ENCODE measurements around the gene ZMIZ1.

Gene ZMIZ1

DNA sequence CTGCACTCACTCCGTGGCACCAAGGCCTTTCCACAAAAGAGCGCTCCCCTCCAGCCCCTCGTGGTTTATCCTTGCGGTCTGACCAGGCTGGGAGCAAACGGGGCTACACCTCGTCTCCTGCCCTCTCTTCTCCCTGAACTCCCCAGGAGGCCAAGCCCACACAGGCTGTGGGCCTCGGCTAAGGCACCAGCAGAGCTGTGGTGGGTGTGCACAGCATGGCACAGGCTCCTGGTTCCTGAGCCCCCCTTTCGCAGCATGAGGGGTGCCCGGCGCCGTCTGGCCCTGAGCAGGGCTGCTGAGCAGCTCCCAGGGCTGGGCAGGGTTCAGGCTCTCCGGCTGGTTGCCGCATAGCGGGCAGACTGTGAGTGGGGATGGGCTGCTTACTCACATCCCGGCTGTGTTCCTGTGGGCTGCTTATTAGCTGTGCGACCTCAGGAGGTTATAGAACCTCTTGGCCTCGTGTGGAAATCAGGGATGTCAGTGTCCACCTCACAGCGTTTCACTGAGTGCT lies 90.4 kb downstream of the ZMIZ1 start:
- DNase-seq, result peak; percentile 79

DNA sequence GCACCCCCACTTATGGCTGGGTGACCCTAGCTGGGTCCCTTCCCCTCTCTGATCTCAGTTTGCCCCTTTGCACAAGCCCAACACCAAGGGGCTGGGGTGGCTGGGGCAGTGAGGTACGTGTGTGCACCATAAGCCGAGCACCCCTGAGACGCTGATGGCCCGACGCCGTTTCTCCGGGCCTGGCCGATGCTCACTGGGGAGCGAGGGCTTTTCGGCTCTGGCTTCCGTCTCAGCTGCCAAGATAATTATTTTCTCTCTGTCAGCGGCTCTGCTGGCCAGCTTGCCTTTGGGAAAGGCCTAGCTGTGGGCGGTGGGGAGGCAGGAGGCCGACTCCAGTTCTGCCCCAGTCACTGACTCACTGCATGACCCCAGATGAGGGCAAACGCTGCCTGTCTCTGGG lies 91.0 kb downstream of the ZMIZ1 start:
- peak; percentile 84 for DNase-seq

DNA sequence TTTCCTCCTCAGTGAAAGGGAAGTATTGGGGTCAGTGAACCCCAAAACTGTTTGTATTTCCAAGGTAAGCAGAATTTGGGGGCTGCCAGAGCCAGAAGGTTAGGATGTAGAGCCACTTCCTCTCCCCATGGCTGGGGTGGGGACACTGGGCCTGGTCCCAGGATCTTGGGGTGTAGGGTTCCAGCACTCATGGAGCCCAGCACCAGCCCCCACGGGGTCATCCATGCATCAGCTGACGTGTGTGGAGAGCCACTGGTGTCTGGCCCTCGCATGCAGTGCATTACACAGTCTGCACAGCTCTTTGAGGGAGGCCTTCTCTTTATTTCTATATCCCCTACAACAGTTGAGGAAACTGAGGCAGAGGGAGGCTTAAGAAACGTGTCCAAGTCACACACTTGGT lies 91.4 kb downstream of the ZMIZ1 start:
- no peak for DNase-seq

DNA sequence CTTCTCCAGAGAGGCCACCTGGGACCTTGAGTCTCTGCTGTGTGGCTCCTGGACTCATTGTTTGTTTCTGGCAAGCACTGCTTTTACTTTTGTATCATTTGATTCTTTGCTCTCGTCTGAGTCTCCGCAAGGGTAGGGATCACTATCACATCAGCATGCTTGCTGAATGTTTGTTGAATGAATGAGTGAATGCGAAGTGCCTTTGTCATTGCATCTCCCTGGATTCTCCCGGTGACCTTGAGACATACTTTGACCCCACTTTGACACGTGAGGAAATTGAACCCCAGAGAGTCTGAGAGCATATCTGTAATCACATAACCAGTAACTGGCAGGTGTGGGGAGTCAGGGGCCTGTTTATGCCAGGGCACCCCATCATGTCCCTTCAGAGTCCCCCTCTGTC lies 92.8 kb downstream of the ZMIZ1 start:
- DNase-seq, result no peak

DNA sequence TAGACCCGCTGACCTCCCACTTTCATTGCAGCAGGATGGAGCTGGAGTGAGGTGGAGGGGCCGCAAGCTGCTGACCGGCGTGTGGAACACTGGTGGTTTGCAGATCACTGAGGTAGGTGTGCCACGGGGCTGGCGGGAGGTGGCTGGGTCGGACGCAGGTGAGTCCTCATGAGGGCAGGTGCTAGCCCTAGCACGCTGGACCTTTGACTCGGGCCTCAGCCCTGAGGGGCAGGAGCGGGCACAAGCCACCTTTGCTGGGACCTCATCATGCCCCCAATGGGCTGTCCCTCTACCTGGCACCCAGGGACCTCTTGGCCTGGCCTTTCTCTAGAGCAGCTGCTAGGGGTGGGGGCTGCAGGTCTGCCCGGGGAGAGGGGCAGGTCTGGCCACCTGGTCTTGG lies 93.3 kb downstream of the ZMIZ1 start:
- no peak for DNase-seq

DNA sequence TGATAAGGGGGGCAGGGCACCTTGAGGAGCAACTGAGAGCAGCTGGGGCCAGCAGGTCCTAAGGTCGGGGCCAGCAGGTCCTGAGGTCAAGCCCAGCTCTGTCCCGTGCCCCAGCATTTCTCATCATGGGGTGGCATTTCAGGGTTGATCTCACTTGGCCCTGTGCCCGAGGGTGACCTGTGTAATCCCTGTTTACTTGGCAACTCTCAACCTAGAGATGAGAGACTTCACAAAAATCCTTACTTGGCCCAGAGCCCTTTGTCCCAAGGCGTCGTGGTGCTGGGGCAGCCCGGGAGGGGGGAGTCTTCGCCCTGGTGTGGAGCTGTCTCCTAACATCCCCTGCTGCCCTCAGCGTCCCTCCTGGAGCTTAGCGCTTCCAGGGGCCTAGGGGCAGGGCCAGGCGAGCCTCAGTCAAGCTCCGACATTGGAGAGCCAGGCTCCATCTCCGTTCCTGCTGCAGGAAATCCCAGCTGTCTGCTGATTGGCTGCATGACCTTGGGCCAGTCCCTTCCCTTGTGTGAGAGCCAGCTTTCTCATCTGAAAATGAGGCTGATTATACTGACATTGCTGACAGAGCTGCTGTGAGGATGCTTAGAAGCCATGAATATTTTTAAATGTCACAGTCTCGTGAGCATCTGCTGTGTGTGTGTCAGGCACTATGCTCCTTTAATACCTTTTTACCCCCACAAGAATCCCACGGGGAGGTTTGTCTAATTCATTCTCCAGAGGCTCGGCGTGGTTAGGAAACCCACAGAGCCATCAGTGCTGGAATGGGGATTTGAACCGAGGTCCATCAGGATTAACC lies 94.3 kb downstream of the ZMIZ1 start:
- no peak for DNase-seq

DNA sequence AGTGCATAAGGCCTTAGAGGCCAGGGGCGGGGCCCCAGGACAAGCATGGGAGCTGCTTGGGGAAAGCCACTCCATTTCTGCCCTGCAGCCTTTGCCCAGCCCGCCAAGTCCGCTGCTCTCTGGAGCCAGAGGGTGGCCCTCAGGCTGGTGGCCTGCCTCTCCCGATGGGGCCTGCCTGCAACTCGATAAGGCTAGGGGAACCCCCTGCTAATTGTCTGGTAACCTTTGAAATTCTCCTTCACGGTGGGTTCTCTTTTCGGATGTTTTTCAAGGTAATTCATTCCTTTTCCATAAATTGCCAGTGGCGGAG lies 94.9 kb downstream of the ZMIZ1 start:
- no peak for DNase-seq

DNA sequence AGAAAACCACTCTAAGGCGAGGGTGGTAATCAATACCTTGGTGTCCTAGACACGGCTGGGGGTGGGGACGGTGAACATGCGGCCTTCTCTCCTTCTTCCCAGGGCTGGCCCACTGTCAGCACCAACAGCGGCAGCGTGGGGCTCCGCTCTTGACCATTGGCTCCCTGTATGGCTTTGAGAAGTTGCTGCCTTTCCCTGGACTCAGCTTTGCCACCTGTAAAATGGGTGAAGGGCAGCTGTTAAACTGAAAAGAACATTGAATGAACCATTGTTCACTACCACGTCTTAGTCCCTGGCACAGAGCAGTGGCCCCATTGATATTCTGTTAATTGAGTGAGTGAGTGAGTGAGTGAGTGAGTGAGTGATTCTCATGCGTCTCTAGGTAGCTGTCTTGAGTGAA lies 95.3 kb downstream of the ZMIZ1 start:
- no peak for DNase-seq

DNA sequence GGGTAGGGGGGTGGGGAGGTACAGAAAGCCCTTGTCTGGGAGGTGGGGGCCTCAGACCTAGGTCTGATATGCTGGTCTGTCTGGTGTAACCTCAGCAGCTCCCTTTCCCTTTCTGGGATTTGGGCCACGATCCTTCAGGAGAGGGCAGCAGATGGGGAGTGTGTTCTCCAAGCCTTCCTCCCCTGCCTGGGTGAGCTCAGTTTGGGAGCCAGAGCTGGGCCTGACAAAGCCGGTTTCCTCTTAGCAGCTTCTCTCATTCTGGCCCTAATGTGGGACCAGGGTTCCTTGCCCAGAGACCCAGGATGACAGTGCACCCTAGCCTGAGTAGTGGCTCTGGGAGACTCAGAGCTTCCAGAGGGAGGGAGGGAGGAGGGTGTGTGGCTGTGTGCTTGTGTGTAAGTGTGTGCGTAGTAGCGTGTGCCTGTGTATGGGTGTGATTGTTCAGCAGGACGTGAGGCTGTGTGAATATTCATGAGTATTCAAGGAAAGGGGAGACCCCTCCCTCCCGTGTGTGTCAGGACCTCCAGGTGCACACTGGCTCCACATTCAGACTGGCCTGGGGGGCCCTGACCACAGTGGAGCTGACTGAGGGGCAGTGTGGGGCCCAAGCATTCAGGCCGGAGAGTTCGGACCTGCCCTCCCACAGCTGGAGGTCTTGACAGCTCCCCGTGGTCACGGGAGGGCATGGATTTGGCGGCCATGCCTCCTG lies 96.5 kb downstream of the ZMIZ1 start:
- DNase-seq, result no peak

DNA sequence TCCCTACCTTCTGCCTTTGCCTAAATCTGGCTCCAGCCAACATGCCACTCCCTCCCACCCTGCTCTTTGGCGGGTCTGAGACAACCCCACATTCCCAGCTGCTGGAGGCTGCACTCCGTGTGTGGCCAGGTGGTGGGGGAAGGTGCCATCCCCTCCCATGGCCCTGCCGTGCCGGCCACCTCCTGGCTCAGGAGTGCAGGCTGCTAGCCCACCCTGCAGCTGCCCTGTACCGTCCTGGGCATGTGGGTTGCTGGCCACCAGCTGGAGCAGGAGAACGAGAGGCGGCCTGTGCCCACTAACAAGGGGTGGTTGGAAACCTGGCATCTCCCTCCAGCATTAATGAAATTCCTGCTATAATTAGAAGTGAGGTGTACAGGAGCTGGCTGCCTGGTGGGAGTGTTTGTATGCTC lies 97.6 kb downstream of the ZMIZ1 start:
- DNase-seq, result no peak

DNA sequence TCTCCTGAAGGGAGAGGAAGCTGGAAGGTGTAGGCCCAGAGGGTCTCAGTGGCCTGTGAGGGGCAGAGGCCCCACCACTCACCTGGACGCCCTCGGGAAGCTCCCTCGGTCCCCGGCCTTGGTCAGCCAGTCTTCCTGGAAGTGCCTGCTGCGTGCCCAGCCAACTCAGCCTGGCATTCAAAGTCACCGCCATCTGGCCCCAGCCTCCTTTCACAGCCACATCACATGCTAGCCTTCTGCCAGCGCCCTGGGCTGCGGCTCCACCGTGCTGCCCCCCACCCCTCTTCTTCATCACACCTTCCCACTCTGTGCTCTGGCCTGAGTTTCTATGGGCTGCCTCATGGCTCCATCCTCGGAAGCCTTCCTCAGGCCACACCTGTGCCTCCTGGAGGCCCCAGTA lies 98.0 kb downstream of the ZMIZ1 start:
- no peak for DNase-seq

DNA sequence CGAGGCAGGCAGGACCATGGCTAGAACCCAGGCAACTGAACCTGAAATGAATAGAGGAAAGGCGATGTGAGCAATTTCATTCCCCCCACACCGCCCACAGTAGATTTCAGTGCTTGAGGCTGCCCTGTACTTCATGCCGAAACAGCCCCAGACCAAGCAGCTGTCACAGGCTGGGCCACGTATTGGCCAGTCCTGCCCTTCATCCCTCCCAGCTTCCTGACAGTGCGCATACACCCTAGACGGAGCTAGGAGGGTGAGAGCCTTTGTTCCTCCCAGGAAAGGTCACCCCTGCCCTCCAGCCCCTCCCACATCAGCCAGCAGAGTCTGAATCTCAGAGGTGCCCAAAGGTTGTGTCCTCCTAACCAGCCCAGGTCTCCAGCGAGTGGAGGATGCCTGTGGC lies 98.8 kb downstream of the ZMIZ1 start:
- DNase-seq, result no peak

DNA sequence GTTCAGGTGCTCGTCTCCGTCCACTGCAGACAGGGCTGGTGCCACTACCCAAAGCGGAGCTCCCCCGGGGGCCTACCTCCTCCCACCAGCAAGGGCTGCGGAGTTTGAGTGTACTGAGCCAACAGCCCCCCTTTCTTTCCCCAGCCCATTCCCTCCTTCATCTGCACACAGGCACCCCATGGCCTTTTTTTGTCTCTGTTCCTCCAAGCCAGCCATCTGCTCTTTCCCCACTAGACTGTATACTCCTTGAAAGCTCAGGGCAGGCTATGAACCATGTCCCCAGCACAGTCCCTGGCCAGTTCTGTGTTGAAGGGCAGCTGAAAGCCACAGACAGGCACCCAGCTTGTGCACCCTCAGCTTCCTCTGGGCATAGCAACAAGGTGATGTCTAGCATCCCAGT lies 99.4 kb downstream of the ZMIZ1 start:
- no peak for DNase-seq

DNA sequence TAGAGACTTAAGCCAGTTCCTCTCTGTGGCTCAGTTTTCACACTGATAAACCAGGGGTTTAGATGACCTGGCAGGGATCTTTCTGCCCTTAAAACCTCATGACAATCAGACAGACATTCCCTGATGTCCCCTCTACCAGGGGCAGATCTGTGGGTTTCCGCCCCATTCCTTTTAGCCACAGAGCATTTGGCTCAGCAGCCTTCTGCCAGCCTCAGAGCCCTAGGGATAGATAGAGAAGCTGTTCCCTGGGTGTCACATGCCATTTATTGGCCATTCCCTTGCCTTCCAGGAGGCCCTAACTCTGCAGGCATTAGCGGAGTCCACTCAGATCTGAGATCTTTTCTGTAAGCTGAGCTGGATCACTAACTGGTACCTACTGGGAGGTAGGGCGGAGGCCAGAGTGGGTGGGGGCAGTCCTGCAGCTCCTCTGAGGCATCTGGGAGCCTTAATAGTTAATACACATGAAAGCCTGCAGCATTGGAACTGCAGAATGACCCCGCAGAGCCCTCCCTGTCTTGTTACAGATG lies 101.5 kb downstream of the ZMIZ1 start:
- DNase-seq, result peak; percentile 56

DNA sequence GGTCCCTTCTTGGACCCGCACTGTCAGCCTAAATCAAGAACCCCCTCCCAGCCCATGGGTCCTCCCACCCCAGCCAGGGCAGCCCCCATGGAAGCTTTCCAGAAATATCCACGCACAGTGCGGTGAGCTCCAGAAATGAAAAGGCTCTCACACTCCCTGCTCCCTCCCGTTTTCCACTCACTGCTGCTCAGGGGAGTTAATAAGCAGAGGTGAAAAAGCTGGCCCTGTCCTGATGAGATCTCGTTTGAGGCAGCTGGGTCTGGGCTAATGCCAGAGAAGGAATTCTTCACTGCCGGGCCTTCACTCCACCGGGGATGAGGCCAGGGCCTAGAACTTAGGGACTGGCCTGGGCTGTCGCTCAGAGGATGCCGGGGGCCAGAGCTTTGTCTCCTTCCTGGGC lies 102.2 kb downstream of the ZMIZ1 start:
- no peak for DNase-seq

DNA sequence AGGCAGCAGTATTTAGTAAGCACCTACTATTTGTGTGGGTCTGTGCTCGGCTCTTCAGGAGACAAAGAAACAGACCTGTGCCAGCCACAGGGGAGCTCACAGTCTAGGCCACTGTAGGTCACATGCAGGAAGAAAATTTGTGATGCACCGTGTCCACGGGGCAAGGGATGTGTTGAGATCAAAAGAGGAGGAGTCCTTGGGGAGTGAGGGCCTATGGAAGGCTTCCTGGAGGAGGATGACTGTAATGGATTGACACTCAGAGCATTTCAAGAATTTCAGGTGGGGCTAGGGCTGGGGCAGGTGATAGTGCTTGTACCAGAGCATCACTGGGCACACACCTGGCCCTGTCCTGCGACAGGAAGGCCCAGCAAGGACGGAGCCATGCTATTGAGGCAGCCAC lies 102.7 kb downstream of the ZMIZ1 start:
- DNase-seq, result no peak

DNA sequence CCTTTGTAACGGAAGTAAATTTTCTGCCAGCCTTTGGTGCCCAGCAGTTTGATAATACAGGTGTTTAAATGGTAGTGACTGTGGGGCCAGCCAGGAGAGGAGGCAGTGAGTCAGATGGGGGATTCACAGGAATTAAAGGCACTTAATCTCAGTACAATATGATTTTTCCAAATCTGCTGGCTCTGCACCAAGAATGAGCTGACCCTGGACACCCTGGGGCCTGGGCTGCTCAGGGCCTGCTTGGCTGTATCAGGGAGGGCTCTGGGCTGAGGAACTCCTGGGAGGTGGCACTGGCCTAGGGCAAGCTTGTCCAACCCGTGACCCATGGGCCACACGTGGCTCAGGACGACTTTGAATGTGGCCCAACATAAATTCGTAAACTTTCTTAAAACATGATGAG lies 104.1 kb downstream of the ZMIZ1 start:
- no peak for DNase-seq

DNA sequence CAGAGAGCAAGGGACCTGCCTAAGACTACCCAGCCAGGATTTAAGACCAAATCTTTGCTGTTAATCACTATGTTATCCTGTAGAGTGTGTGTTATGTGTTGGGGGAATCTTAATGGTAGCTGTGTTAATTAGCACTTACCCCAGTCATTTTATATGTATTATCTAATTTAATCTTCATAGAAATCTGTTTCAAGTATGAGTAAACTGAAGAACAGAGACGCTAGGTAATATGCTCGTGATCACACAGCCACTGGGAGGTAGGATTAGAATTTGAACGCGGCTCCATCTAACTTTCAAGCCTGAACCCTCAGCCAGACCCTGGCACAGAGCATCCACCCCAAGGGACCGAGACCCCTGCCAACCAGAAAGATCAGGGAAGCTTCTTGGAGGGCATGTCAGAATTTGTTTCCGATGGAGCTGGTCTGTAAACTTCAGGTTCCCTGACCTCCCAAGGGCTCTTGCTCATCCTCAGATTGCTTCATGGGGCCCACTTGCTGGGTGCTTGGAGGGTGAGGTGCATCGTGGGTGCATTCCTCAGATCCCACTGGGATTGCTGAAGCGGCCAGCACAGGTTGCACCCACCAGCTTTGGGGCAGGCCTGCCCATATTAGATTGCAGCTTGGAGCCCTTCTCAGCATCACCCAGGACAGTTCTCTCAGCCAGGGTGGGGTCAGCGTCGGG lies 105.0 kb downstream of the ZMIZ1 start:
- DNase-seq, result no peak

DNA sequence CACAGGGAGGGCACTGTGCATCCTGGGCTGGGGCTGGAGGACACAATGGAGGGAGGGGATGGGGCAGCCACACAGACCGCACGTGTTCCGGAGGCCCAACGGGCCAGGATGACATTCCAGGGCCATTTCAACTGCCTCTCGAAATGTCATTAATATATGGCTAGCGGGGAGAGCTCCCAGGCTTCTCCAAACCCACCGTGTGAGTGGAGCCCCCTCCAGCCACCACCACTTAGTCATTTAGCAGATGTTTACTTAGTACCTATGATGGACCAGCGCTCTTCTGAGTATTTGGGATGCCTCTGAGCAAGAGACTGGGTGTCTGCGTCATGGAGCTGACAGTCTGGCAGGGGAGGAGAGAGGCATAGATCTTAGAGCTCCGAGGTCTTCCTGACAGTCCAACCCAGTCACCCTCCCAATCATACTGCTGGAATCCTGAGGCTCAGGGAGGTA lies 107.3 kb downstream of the ZMIZ1 start:
- DNase-seq, result no peak

DNA sequence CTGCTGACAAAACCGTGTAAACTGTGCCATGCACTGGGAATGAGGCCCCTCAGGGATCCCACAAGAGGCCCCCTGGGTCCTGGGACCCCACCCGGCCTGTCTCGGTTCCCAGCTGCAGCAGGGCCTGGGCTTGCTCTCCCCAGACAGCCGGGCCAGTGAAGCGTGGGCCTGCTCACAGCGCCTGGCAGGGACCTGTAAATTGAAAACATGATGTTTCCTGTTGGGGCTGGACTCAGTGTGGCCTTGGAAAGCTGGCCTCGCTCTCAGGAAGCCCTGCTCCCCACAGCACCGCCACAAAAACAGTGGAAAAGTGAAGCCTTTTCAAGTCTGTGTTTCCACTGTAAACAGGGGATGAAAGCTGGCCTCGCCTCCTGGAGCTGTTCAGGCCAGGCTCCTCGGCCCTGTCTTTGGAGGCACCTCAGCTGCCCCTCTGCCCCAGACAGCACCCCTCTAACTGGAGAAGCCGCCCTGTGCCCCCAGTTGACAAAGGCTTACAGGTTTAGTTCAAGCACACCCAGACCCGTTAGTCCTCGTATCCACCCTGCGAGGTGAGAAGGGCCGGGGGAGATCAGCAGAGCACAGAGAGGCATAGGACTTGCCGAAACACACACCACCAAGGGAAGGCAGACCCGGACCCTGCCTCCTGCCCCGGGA lies 108.3 kb downstream of the ZMIZ1 start:
- no peak for DNase-seq

DNA sequence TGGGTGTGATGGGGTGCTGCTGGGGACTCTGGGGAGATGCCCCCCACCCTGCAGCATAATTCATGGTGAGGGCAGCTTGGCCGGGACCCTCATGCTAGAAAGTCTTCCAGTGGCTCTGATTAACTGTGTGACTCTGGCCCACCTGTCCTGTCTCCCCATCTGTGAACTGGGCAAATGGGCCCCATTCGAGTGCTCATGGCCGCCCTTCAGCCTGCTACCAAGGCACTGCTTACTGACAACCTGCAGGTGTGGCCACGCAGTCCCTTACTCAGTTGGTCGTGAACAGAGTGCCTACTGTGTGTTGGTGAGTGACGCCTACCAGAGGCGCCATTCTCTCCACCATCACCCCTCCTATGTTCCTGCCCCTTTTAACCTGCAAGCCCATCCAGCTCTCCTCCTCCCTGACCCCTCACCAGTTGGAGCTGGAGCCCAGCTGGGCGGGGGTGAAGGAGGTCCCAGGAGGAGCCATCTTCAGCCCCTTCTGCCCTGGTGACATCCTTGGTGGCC lies 109.4 kb downstream of the ZMIZ1 start:
- DNase-seq, result no peak

DNA sequence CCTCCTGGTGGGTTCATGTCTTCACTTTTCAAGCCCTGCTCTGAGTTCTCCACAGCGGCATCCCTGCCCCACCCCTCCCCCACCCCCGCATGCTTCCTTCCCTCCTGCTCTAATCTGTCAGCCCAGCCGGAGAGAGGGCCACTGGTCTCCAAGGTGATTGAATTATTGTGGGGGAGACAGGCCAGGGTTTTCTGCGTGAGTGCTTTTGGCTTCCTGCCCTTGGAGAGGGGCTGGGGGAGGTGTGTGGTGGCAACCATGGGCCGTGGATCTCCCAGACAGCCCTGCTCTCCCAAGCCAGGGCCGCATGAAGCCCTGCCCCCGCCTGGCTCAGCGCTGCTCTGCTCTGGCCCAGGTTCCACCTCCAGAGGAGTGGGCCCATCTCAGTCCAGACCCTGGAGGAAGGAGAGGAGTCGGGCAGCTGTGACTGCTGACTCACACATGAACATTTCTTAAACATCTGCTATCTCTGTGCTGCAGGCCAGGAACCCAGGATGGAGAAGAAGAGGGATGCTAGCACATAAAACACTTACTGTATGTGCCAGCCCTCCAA lies 109.9 kb downstream of the ZMIZ1 start:
- peak; percentile 92 for DNase-seq
